OCI-LY7 (cell line): ENCODE measurements around the gene WDR48. TPM values are rescaled to one million over a fixed set of nuclear protein-coding genes. Genes with fewer than 3 reads are reported as not detected.

ENCODE experiments used
- BruUV-seq: library from RNA; stranded (reverse); fragments of 400-500 nt; replicated peaks from 2 replicates; lab custom pipeline; 2021; lab: Mats Ljungman, UMichigan
- CTCF ChIA-PET: fragments of 300-600 bp; sonication (Branson Sonifier 250); formaldehyde crosslinking; loops from one replicate; lab custom pipeline; 2022; ENCODE audit warnings: antibody characterized with exemption; ENCODE audit not compliant: unreplicated experiment; lab: Charles Lee
- POLR2A ChIA-PET: fragments of 300-600 bp; sonication (Branson Sonifier 250); formaldehyde crosslinking; loops from one replicate; lab custom pipeline; 2022; ENCODE audit warnings: antibody characterized with exemption; lab: Charles Lee
- DNase-seq: peaks from one replicate; pipeline ENCODE4 v3.0.0-alpha.2; 2015; ENCODE audit warnings: low spot score
- H2AFZ ChIP-seq: fragments of 200-600 bp; sonication (generic), shearing (Covaris generic); 2 replicates; pipeline ENCODE4 v1.6.1; 2014; ENCODE audit warnings: mild to moderate bottlenecking, antibody characterized with exemption, low read length, moderate library complexity
- H3K27ac ChIP-seq: fragments of 200-600 bp; sonication (generic); 2 replicates; pipeline ENCODE4 v1.5.1; 2014; ENCODE audit warnings: mixed run types, low read depth, mild to moderate bottlenecking, moderate library complexity, low read length, inconsistent platforms; ENCODE audit not compliant: poor library complexity, severe bottlenecking
- H3K36me3 ChIP-seq: fragments of 200-600 bp; sonication (generic); 2 replicates; pipeline ENCODE4 v1.6.1; 2014; ENCODE audit warnings: mild to moderate bottlenecking, antibody characterized with exemption, low read length, moderate library complexity, mixed read lengths; ENCODE audit not compliant: insufficient read depth
- H3K4me1 ChIP-seq: fragments of 200-600 bp; sonication (generic); 2 replicates; pipeline ENCODE4 v1.5.1; 2014; ENCODE audit warnings: mild to moderate bottlenecking, low read length; ENCODE audit not compliant: insufficient read depth, poor library complexity, severe bottlenecking
- H3K4me2 ChIP-seq: fragments of 200-600 bp; sonication (generic); 2 replicates; pipeline ENCODE4 v1.6.1; 2014; ENCODE audit warnings: mild to moderate bottlenecking, low read length
- H3K4me3 ChIP-seq: fragments of 200-600 bp; sonication (generic); 2 replicates; pipeline ENCODE4 v1.5.1; 2014; ENCODE audit warnings: mild to moderate bottlenecking, low read depth, low read length; ENCODE audit not compliant: poor library complexity, severe bottlenecking
- H3K79me2 ChIP-seq: fragments of 200-600 bp; sonication (generic); 2 replicates; pipeline ENCODE4 v1.6.1; 2016; ENCODE audit warnings: low read depth, mild to moderate bottlenecking, low read length, moderate library complexity, mixed read lengths; ENCODE audit not compliant: insufficient read depth
- H3K9me2 ChIP-seq: fragments of 200-600 bp; sonication (generic); 2 replicates; pipeline ENCODE4 v1.6.1; 2016; ENCODE audit warnings: mild to moderate bottlenecking, low read length, mixed read lengths; ENCODE audit not compliant: insufficient read depth
- H3K9me3 ChIP-seq: fragments of 200-600 bp; sonication (generic); 2 replicates; pipeline ENCODE4 v1.6.1; 2014; ENCODE audit warnings: mild to moderate bottlenecking, mixed run types, low read length, mixed read lengths
- H4K20me1 ChIP-seq: fragments of 200-600 bp; sonication (generic); 2 replicates; pipeline ENCODE4 v1.6.1; 2014; ENCODE audit warnings: mild to moderate bottlenecking, antibody characterized with exemption, low read length, moderate library complexity, mixed read lengths; ENCODE audit not compliant: insufficient read depth
- CTCF ChIP-seq: fragments of 200-600 bp; sonication (generic); conservative IDR thresholded peaks from 2 replicates; pipeline ENCODE4 v1.5.1; 2014; ENCODE audit warnings: mild to moderate bottlenecking, antibody characterized with exemption, low read length, moderate library complexity, mixed read lengths
- EZH2phosphoT487 ChIP-seq: fragments of 200-600 bp; sonication (generic); IDR thresholded peaks from 2 replicates; pipeline ENCODE4 v1.6.1; 2018; ENCODE audit warnings: low read depth, borderline replicate concordance, mild to moderate bottlenecking, mixed run types, antibody characterized with exemption, low read length, moderate library complexity, mixed read lengths
- intact Hi-C: fragments of 100-400 bp; cut with micrococcal nuclease; formaldehyde crosslinking; loops from one replicate; pipeline ENCODE4 v1.10.0; 2022; ENCODE audit not compliant: unreplicated experiment
- total RNA-seq, 2 experiments: library from RNA; depleted of rRNA in 1 of 2; stranded (reverse); fragments of >200 nt in 1 of 2; shearing (Covaris generic) in 1 of 2; gene quantifications; 2 replicates each; pipeline ENCODE4 v1.2.3, GENCODE V29; 2014 to 2022

The WDR48 gene
- total RNA-seq, 2 experiments from 2014 or later, result 12.3 to 38.4 TPM

GRCh38 chr3:39088889-39089288, 37.1 kb downstream of the WDR48 start:
- H3K9me3 ChIP-seq, result no peaks in the 10 kb centered on the region
- intact Hi-C loops, result loop anchor here (5.0 kb wide), 3 partner anchors 58 to 198 kb away; no protein-coding TSS in a partner anchor
- DNase-seq, result no peak
- CTCF ChIA-PET, result interaction anchor here (1.1 kb wide), 1 partner anchor 103 kb away, joined by 3 read pairs; no protein-coding TSS in a partner anchor
- H3K79me2 ChIP-seq, result no peaks in the 10 kb centered on the region
- no peaks in the 10 kb centered on the region for H4K20me1 ChIP-seq
- POLR2A ChIA-PET, result interaction anchor here (0.6 to 1.9 kb wide), 8 partner anchors 19 to 333 kb away, joined by 3 to 7 read pairs (median 4); partner anchors contain the start of genes GORASP1 and TTC21A
- peaks cover 29% of the 10 kb centered on the region for H3K4me1 ChIP-seq
- H3K36me3 ChIP-seq, result peaks cover 72% of the 10 kb centered on the region
- TF ChIP-seq CTCF, result no peak
- no peak for TF ChIP-seq EZH2phosphoT487
- no peak overlapping the region for H3K27ac ChIP-seq
- H3K4me3 ChIP-seq, result no peak overlapping the region
- no peak overlapping the region for H2AFZ ChIP-seq
- BruUV-seq, result no TSS peak
- H3K9me2 ChIP-seq, result no peaks in the 10 kb centered on the region
- no peak overlapping the region for H3K4me2 ChIP-seq

- no TSS peak for BruUV-seq
- H3K4me2 ChIP-seq, result no peak overlapping the region
- DNase-seq, result no peak
Measured at GRCh38 chr3:39090922-39091321, 39.1 kb downstream of the WDR48 start.

More at GRCh38 chr3:39090922-39091321, 39.1 kb downstream of the WDR48 start:
- Histone ChIP-seq H3K79me2 (no peaks in the 10 kb centered on the region), H2AFZ (no peak overlapping the region), H3K36me3 (peaks cover 86% of the 10 kb centered on the region), H3K4me1 (peaks cover 20% of the 10 kb centered on the region), H3K27ac (no peak overlapping the region), H4K20me1 (no peaks in the 10 kb centered on the region), H3K9me3 (no peaks in the 10 kb centered on the region), H3K9me2 (no peaks in the 10 kb centered on the region), H3K4me3 (no peak overlapping the region)
- intact Hi-C loops, result no loop called here
- no peak for TF ChIP-seq EZH2phosphoT487
- TF ChIP-seq CTCF, result no peak
- ChIA-PET POLR2A (no interaction called here), CTCF (no interaction called here)
